ENCODE measurements around the gene CLMN. TPM values are rescaled to one million over a fixed set of nuclear protein-coding genes. Genes with fewer than 3 reads are reported as not detected.

The CLMN gene
- total and polyA plus RNA-seq, 10 of the 15 experiments (the other 5 are each of a cell fraction or from before 2014, with no cell fraction given): 7.8 to 49.3 (median 18.5) TPM

DNA sequence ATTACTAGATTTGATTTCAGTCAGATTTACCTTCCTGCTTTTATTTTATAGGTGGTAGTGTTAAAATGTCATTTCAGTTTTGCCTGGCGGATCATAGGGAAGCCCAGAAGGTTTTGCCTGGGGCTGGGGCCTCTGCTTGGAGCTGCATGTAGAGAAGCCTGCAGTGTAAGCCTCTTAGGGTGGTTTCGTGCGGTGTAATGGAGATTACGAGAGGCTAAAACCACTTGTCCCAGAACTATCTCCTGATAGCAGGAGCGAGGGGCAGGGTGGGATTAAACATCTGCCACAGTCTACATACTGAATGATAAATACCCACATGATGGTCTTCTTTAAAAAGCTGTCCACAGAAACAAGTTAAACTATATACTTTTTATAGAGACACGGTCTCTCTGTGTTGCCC, 127.4 kb downstream of the CLMN start (continued):
- TF ChIP-seq, protein P1, sequence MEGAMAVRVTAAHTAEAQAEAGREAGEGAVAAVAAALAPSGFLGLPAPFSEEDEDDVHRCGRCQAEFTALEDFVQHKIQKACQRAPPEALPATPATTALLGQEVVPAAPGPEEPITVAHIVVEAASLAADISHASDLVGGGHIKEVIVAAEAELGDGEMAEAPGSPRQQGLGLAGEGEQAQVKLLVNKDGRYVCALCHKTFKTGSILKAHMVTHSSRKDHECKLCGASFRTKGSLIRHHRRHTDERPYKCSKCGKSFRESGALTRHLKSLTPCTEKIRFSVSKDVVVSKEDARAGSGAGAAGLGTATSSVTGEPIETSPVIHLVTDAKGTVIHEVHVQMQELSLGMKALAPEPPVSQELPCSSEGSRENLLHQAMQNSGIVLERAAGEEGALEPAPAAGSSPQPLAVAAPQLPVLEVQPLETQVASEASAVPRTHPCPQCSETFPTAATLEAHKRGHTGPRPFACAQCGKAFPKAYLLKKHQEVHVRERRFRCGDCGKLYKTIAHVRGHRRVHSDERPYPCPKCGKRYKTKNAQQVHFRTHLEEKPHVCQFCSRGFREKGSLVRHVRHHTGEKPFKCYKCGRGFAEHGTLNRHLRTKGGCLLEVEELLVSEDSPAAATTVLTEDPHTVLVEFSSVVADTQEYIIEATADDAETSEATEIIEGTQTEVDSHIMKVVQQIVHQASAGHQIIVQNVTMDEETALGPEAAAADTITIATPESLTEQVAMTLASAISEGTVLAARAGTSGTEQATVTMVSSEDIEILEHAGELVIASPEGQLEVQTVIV (IDR thresholded peaks at IDR 0.05; ENCODE audit: borderline replicate concordance, partially characterized antibody): no peak
- TF ChIP-seq HDAC6 (IDR thresholded peaks at IDR 0.05; ENCODE audit: unreplicated experiment) (no peak), MEF2B (IDR thresholded peaks at IDR 0.05; ENCODE audit: partially characterized antibody, poor library complexity, severe bottlenecking) (no peak)

DNA sequence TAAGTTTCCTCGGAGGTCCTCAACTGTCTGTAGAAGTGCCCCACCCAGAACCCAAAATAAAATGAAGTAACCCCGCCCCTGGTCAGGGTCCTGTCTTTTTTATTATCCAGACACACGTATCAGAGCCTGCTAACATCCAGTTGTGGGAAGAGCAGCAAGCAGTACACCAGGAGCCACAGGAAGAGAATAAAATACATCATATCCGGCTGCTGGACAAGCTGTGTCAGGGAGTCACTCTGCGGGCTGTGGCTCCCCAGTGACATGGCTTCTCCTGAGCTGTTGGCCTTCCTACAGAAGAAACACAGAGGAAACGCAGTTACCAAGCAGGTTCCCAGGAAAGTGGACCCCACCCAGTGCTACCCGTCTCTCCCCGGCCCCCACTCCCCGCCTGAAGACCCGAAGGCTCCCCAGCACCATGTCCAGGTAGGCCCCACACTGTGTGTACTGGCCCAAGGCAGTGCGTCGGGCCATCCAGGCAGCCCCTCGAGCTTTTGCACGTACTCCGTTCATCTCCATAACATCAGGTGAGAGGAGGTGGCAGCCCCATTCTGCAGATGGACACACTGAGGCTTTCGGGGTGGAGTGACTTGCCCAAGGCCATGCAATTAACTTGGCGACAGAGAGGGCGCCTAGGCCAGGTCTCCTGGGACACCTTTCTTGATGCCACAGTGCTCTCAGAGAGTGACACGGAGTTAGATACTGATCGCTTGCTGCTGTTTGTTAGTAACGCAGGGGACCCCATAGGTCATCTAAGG, 128.1 kb downstream of the CLMN start:
- Histone ChIP-seq H3K4me3 (no peak overlapping the region), H3K27me3 (replicated peaks in 1 of 2; ENCODE audit: control insufficient read depth in 2 of 2, insufficient read depth in 2 of 2, low read length in 1 of 2) (no peaks in the 10 kb centered on the region), H2AFZ (ENCODE audit: control insufficient read depth, low read depth, low read length) (no peak overlapping the region), H3K79me2 (ENCODE audit: control insufficient read depth, insufficient read depth, low read length) (no peaks in the 10 kb centered on the region), H4K20me1 (ENCODE audit: control insufficient read depth, insufficient read depth) (no peaks in the 10 kb centered on the region), H3K9me3 (replicated peaks; ENCODE audit: control insufficient read depth, insufficient read depth, low read length) (no peaks in the 10 kb centered on the region; the same call in 2 of the 3 replicates), H3K27ac (ENCODE audit: control insufficient read depth, insufficient read depth) (no peak overlapping the region), H3K4me1 (ENCODE audit: control insufficient read depth, insufficient read depth, low read length) (no peaks in the 10 kb centered on the region), H3K9ac (ENCODE audit: control insufficient read depth, insufficient read depth, low read length) (no peak overlapping the region), H3K4me2 (ENCODE audit: control insufficient read depth, insufficient read depth) (no peak overlapping the region), H3K36me3 (ENCODE audit: control insufficient read depth in 2 of 2, insufficient read depth in 2 of 2, low read length in 1 of 2) (no peaks in the 10 kb centered on the region; a peak in 1 of 4 replicates)
- RAD21 ChIA-PET (ENCODE audit: unreplicated experiment): no interaction called here
- SMC1A ChIA-PET (ENCODE audit: uncharacterized antibody, unreplicated experiment): no interaction called here
- POLR2A ChIA-PET: interaction anchor here (1.0 to 1.5 kb wide), 2 partner anchors 8 to 9 kb away, joined by 3 to 7 read pairs; no protein-coding TSS in a partner anchor
- no peak for TF ChIP-seq CEBPB (IDR thresholded peaks at IDR 0.05; ENCODE audit: borderline replicate concordance in 1 of 2, low read depth in 2 of 2, low read length in 2 of 2)
- no peak for TF ChIP-seq LARP7 (IDR thresholded peaks at IDR 0.05)
- no TSS peak for BruUV-seq (replicated peaks)
- CTCF ChIA-PET: interaction anchor here (0.6 to 1.2 kb wide), 2 partner anchors 17 to 22 kb away, joined by 3 read pairs; no protein-coding TSS in a partner anchor
- DNase-seq (ENCODE audit: low read depth, low spot score): no peak
- no peak for ATAC-seq
- intact Hi-C loops (cut with micrococcal nuclease; ENCODE audit: unreplicated experiment): no loop called here
- FAIRE-seq: no peak
- in situ Hi-C loops (cut with MboI): loop anchor here (10.0 kb wide), 1 partner anchor 507 kb away; no protein-coding TSS in a partner anchor
- 71% methylated on average over 19 of the region's 21 CpGs for WGBS (ENCODE audit: insufficient coverage, insufficient replicate concordance, low lambda C conversion rate, missing lambda C conversion rate)

All from GM12878 (cell line).